Measurements from ENCODE around the gene CSNK2B.

Gene CSNK2B

GRCh38 chr6:31710523-31711219 lies 44.8 kb downstream of the CSNK2B start:
- DNase-seq (ENCODE audit: low read depth, low spot score): no peak

GRCh38 chr6:31711233-31711632 lies 45.4 kb downstream of the CSNK2B start:
- no peak for DNase-seq (ENCODE audit: low read depth, low spot score)

- no peak for DNase-seq (ENCODE audit: low read depth, low spot score)
Measured at GRCh38 chr6:31712296-31712695, 46.4 kb downstream of the CSNK2B start.

GRCh38 chr6:31713465-31713864 lies 47.6 kb downstream of the CSNK2B start:
- DNase-seq (ENCODE audit: low read depth, low spot score): no peak

- no peak for DNase-seq (ENCODE audit: low read depth, low spot score)
Measured at GRCh38 chr6:31713991-31714684, 48.3 kb downstream of the CSNK2B start.

GRCh38 chr6:31715022-31715958 lies 49.4 kb downstream of the CSNK2B start, which contains the start of gene LY6G6D:
Gene LY6G6D, plus strand, starts transcription at chr6:31715348. Its CDS starts 8 bp downstream, at chr6:31715356.
- DNase-seq (ENCODE audit: low read depth, low spot score): no peak

GRCh38 chr6:31717499-31718222 lies 51.8 kb downstream of the CSNK2B start:
- no peak for DNase-seq (ENCODE audit: low read depth, low spot score)

- no peak for DNase-seq (ENCODE audit: low read depth, low spot score)
Measured at GRCh38 chr6:31718265-31718664, 52.4 kb downstream of the CSNK2B start.

GRCh38 chr6:31719001-31719400 lies 53.1 kb downstream of the CSNK2B start:
- no peak for DNase-seq (ENCODE audit: low read depth, low spot score)

Data from activated naive CD8-positive, alpha-beta T cell treated with anti-CD3 and anti-CD28 coated beads, Interleukin-2, amount 50 U/mL, for 16 hours (primary cell).